Smooth muscle cell (in vitro differentiated cells): ENCODE measurements around the gene SMIM21. TPM values are rescaled to one million over a fixed set of nuclear protein-coding genes. Genes with fewer than 3 reads are reported as not detected.

Experiments used
- DNase-seq: peaks from one replicate; lab custom pipeline; 2025; ENCODE audit not compliant: unreplicated experiment; lab: John Stamatoyannopoulos, UW
- H2AFZ ChIP-seq: fragments of 200-600 bp; sonication (generic); 2 replicates; pipeline ENCODE4 v1.6.0; 2016; ENCODE audit warnings: antibody characterized with exemption, low read depth, mild to moderate bottlenecking
- H3F3A ChIP-seq: fragments of 200-600 bp; sonication (generic); 2 replicates; pipeline ENCODE4 v1.6.0; 2017; ENCODE audit warnings: antibody characterized with exemption, low read depth
- H3K27ac ChIP-seq: fragments of 200-600 bp; sonication (generic); 2 replicates; pipeline ENCODE4 v1.5.1; 2016; ENCODE audit warnings: low read depth, mild to moderate bottlenecking
- H3K27me3 ChIP-seq: fragments of 200-600 bp; sonication (generic); 2 replicates; pipeline ENCODE4 v1.6.1; 2016; ENCODE audit warnings: low read depth, mild to moderate bottlenecking
- H3K36me3 ChIP-seq: fragments of 200-600 bp; sonication (generic); 2 replicates; pipeline ENCODE4 v1.5.1; 2016; ENCODE audit warnings: low read depth
- H3K4me1 ChIP-seq: fragments of 200-600 bp; sonication (generic); 2 replicates; pipeline ENCODE4 v1.5.1; 2016; ENCODE audit warnings: low read depth
- H3K4me2 ChIP-seq: fragments of 200-600 bp; sonication (generic); 2 replicates; pipeline ENCODE4 v1.6.0; 2016; ENCODE audit warnings: mild to moderate bottlenecking
- H3K4me3 ChIP-seq: fragments of 200-600 bp; sonication (generic); 2 replicates; pipeline ENCODE4 v1.5.1; 2016; ENCODE audit warnings: mild to moderate bottlenecking
- H3K79me2 ChIP-seq: fragments of 200-600 bp; sonication (generic); 2 replicates; pipeline ENCODE4 v1.6.0; 2016; ENCODE audit warnings: low read depth, mild to moderate bottlenecking
- H3K9ac ChIP-seq: fragments of 200-600 bp; sonication (generic); 2 replicates; pipeline ENCODE4 v1.6.0; 2016; ENCODE audit warnings: low read depth
- H3K9me3 ChIP-seq: fragments of 200-600 bp; sonication (generic); replicated peaks from 2 replicates; pipeline ENCODE4 v1.5.1; 2016; ENCODE audit warnings: low read depth
- H4K20me1 ChIP-seq: fragments of 200-600 bp; sonication (generic); 2 replicates; pipeline ENCODE4 v1.6.0; 2016; ENCODE audit warnings: low read depth
- WGBS: methylation state at CpG from one replicate; pipeline ENCODE4 v1.1.7; 2016; ENCODE audit warnings: low lambda C conversion rate; 5-methylcytosine and 5-hydroxymethylcytosine counted together
- polyA plus RNA-seq: library from polyadenylated mRNA; unstranded; fragments of >200 nt; fragmentation: Nextera tagmentation; extraction: Ambion mirVana; gene quantifications from 2 replicates; pipeline ENCODE4 v1.2.1, GENCODE V29; 2016
- total RNA-seq: library from RNA; depleted of rRNA; stranded (reverse); fragments of >200 nt; gene quantifications from 2 replicates; pipeline ENCODE4 v1.2.3, GENCODE V29; 2014
- TF ChIP-seq, protein P1 (sequence below): fragments of 200-600 bp; sonication (generic); IDR thresholded peaks from 2 replicates; pipeline ENCODE4 v1.5.1; 2017; ENCODE audit warnings: borderline replicate concordance, mild to moderate bottlenecking, antibody characterized with exemption; ENCODE audit not compliant: insufficient read depth, poor library complexity, severe bottlenecking

SMIM21 gene
- total and polyA plus RNA-seq, 2 experiments from 2014 or later, result not detected

GRCh38 chr18:75363446-75364225 is 63.9 kb downstream of the SMIM21 start:
- H3K9ac ChIP-seq, result no peak overlapping the region
- no peaks in the 10 kb centered on the region for H3K36me3 ChIP-seq
- no peaks in the 10 kb centered on the region for H4K20me1 ChIP-seq
- no peak overlapping the region for H3K4me2 ChIP-seq
- TF ChIP-seq, protein P1, sequence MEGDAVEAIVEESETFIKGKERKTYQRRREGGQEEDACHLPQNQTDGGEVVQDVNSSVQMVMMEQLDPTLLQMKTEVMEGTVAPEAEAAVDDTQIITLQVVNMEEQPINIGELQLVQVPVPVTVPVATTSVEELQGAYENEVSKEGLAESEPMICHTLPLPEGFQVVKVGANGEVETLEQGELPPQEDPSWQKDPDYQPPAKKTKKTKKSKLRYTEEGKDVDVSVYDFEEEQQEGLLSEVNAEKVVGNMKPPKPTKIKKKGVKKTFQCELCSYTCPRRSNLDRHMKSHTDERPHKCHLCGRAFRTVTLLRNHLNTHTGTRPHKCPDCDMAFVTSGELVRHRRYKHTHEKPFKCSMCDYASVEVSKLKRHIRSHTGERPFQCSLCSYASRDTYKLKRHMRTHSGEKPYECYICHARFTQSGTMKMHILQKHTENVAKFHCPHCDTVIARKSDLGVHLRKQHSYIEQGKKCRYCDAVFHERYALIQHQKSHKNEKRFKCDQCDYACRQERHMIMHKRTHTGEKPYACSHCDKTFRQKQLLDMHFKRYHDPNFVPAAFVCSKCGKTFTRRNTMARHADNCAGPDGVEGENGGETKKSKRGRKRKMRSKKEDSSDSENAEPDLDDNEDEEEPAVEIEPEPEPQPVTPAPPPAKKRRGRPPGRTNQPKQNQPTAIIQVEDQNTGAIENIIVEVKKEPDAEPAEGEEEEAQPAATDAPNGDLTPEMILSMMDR, result no peak
- H3K27me3 ChIP-seq, result no peaks in the 10 kb centered on the region
- H3K79me2 ChIP-seq, result no peaks in the 10 kb centered on the region
- no peaks in the 10 kb centered on the region for H3K9me3 ChIP-seq
- WGBS, result 92% methylated on average over 13 of the region's 13 CpGs
- H3F3A ChIP-seq, result no peaks in the 10 kb centered on the region
- no peak overlapping the region for H2AFZ ChIP-seq
- DNase-seq, result no peak
- H3K27ac ChIP-seq, result no peak overlapping the region
- H3K4me1 ChIP-seq, result no peaks in the 10 kb centered on the region
- H3K4me3 ChIP-seq, result no peak overlapping the region

GRCh38 chr18:75362435-75362834 is 65.1 kb downstream of the SMIM21 start:
- H3K9me3 ChIP-seq, result no peaks in the 10 kb centered on the region
- H3K9ac ChIP-seq, result no peak overlapping the region
- no peaks in the 10 kb centered on the region for H3K36me3 ChIP-seq
- TF ChIP-seq, protein P1, result no peak
- H3K27me3 ChIP-seq, result no peaks in the 10 kb centered on the region
- H2AFZ ChIP-seq, result no peak overlapping the region
- 97% methylated on average over 13 of the region's 13 CpGs for WGBS
- no peaks in the 10 kb centered on the region for H3F3A ChIP-seq
- H3K4me3 ChIP-seq, result no peak overlapping the region
- DNase-seq, result no peak
- no peak overlapping the region for H3K27ac ChIP-seq
- no peak overlapping the region for H3K4me2 ChIP-seq
- no peaks in the 10 kb centered on the region for H4K20me1 ChIP-seq
- no peaks in the 10 kb centered on the region for H3K79me2 ChIP-seq
- H3K4me1 ChIP-seq, result no peaks in the 10 kb centered on the region

GRCh38 chr18:75360941-75361340 is 66.6 kb downstream of the SMIM21 start:
- H3K36me3 ChIP-seq, result no peaks in the 10 kb centered on the region
- no peaks in the 10 kb centered on the region for H3F3A ChIP-seq
- H2AFZ ChIP-seq, result no peak overlapping the region
- H4K20me1 ChIP-seq, result no peaks in the 10 kb centered on the region
- H3K4me2 ChIP-seq, result no peak overlapping the region
- no peak overlapping the region for H3K9ac ChIP-seq
- TF ChIP-seq, protein P1, result no peak
- DNase-seq, result no peak
- H3K9me3 ChIP-seq, result no peaks in the 10 kb centered on the region
- no peaks in the 10 kb centered on the region for H3K27me3 ChIP-seq
- WGBS, result 98% methylated on average over 11 of the region's 11 CpGs
- H3K4me1 ChIP-seq, result no peaks in the 10 kb centered on the region
- no peak overlapping the region for H3K4me3 ChIP-seq
- no peaks in the 10 kb centered on the region for H3K79me2 ChIP-seq
- no peak overlapping the region for H3K27ac ChIP-seq

- Histone ChIP-seq H3K9me3 (no peaks in the 10 kb centered on the region), H3K27me3 (no peaks in the 10 kb centered on the region), H3K4me1 (no peaks in the 10 kb centered on the region), H3K9ac (no peak overlapping the region), H3K27ac (no peak overlapping the region), H3K36me3 (no peaks in the 10 kb centered on the region), H4K20me1 (no peaks in the 10 kb centered on the region), H3F3A (no peaks in the 10 kb centered on the region), H3K4me3 (no peak overlapping the region), H3K79me2 (no peaks in the 10 kb centered on the region), H3K4me2 (no peak overlapping the region), H2AFZ (no peak overlapping the region)
- DNase-seq, result no peak
- WGBS, result 88% methylated on average over 8 of the region's 8 CpGs
- TF ChIP-seq, protein P1, result no peak
Measured at GRCh38 chr18:75360215-75360614, 67.3 kb downstream of the SMIM21 start.
